GM06990 (cell line): ENCODE data around the gene FFAR3.
"Not testable (repeated sequence)": the region's sequence is repeated elsewhere in the genome, so short reads cannot be mapped to it uniquely, and the experiment has no call there.

ENCODE experiments used
- DNase-seq: peaks from one replicate; pipeline ENCODE4 v3.0.0-alpha.2; 2011; ENCODE audit not compliant: insufficient read length; ENCODE audit errors: extremely low read depth
- H3K27me3 ChIP-seq: replicated peaks from 2 replicates; pipeline ENCODE4 v1.6.0; 2011; ENCODE audit warnings: low read length; ENCODE audit not compliant: control insufficient read depth, insufficient read depth
- H3K36me3 ChIP-seq: 2 replicates; pipeline ENCODE4 v1.5.1; 2011; ENCODE audit warnings: low read length; ENCODE audit not compliant: control insufficient read depth, insufficient read depth
- H3K4me3 ChIP-seq: replicated peaks from 2 replicates; pipeline ENCODE4 v1.5.1; 2011; ENCODE audit warnings: low read depth, mild to moderate bottlenecking, control low read depth, low read length
- CTCF ChIP-seq: IDR thresholded peaks from 2 replicates; pipeline ENCODE4 v1.5.1; 2011; ENCODE audit warnings: low read length, control low read depth, mild to moderate bottlenecking, inconsistent platforms; ENCODE audit not compliant: insufficient read depth, poor library complexity, severe bottlenecking

The FFAR3 gene

GRCh38 chr19:35368378-35368777 is 10.1 kb downstream of the FFAR3 start:
- Histone ChIP-seq H3K4me3 (no peak overlapping the region), H3K36me3 (no peaks in the 10 kb centered on the region), H3K27me3 (no peaks in the 10 kb centered on the region)
- TF ChIP-seq CTCF = no peak
- DNase-seq = no peak

- TF ChIP-seq CTCF = no peak
- no peaks in the 10 kb centered on the region for H3K27me3 ChIP-seq
- H3K4me3 ChIP-seq = no peak overlapping the region
- no peak for DNase-seq
- no peaks in the 10 kb centered on the region for H3K36me3 ChIP-seq
Observed at GRCh38 chr19:35369522-35369921, 11.3 kb downstream of the FFAR3 start.

- no peak for TF ChIP-seq CTCF
Observed at GRCh38 chr19:35370722-35371121, 12.5 kb downstream of the FFAR3 start, which contains the start of gene GPR42. Gene GPR42 (plus strand): TSS chr19:35371068. CDS start chr19:35371360, 292 bp downstream.

GRCh38 chr19:35373492-35373891 is 15.2 kb downstream of the FFAR3 start:
- H3K36me3 ChIP-seq = no peaks in the 10 kb centered on the region
- no peaks in the 10 kb centered on the region for H3K27me3 ChIP-seq
- DNase-seq = no peak
- no peak overlapping the region for H3K4me3 ChIP-seq
- TF ChIP-seq CTCF = no peak

More at GRCh38 chr19:35370722-35371121, 12.5 kb downstream of the FFAR3 start, which contains the start of gene GPR42:
- DNase-seq = no peak
- Histone ChIP-seq H3K4me3 (no peak within 1 kb of the TSS), H3K27me3 (no peaks in the 10 kb centered on the region), H3K36me3 (no peaks in the 10 kb centered on the region)

- H3K36me3 ChIP-seq, H3K4me3 ChIP-seq, DNase-seq, H3K27me3 ChIP-seq: not testable (repeated sequence)
Observed at GRCh38 chr19:35374031-35374430, 15.8 kb downstream of the FFAR3 start.

- DNase-seq = no peak
- no peaks in the 10 kb centered on the region for H3K36me3 ChIP-seq
- no peak for TF ChIP-seq CTCF
Observed at GRCh38 chr19:35375505-35376307, 17.4 kb downstream of the FFAR3 start.

More at GRCh38 chr19:35375505-35376307, 17.4 kb downstream of the FFAR3 start:
- H3K27me3 ChIP-seq = no peaks in the 10 kb centered on the region
- no peak overlapping the region for H3K4me3 ChIP-seq
